HG02981 (cell line): ENCODE measurements around the gene LY6G6D.

Source experiments
- ATAC-seq: cut with Tn5 transposase; IDR thresholded peaks from one replicate; pipeline ENCODE4 v1.9.1; 2021; ENCODE audit warnings: mild to moderate bottlenecking, moderate library complexity; ENCODE audit not compliant: unreplicated experiment

Gene LY6G6D

GRCh38 chr6:31717499-31718222, 2.5 kb downstream of the LY6G6D start:
- ATAC-seq = no peak

- no peak for ATAC-seq
Measured at GRCh38 chr6:31718265-31718664, 3.1 kb downstream of the LY6G6D start.

- ATAC-seq = no peak
Measured at GRCh38 chr6:31719001-31719400, 3.9 kb downstream of the LY6G6D start.

- no peak for ATAC-seq
Measured at GRCh38 chr6:31720196-31720770, 5.1 kb downstream of the LY6G6D start.

- no peak for ATAC-seq
Measured at GRCh38 chr6:31721351-31722020, 6.3 kb downstream of the LY6G6D start, which contains the start of gene LY6G6C. TSS of gene LY6G6C (minus strand) at chr6:31721746. CDS start at chr6:31721679, 67 bp downstream.

- ATAC-seq = no peak
Measured at GRCh38 chr6:31722173-31722572, 7.0 kb downstream of the LY6G6D start.

- no peak for ATAC-seq
Measured at GRCh38 chr6:31723245-31723979, 8.3 kb downstream of the LY6G6D start, which contains the start of gene MPIG6B. TSS of gene MPIG6B (plus strand) at chr6:31723373. CDS start at chr6:31723384, 11 bp downstream.

- ATAC-seq = no peak
Measured at GRCh38 chr6:31723980-31724691, 9.0 kb downstream of the LY6G6D start.

GRCh38 chr6:31725502-31726350, 10.6 kb downstream of the LY6G6D start:
- ATAC-seq = no peak

- ATAC-seq = peak; percentile 43
Measured at GRCh38 chr6:31727034-31727716, 12.0 kb downstream of the LY6G6D start.

GRCh38 chr6:31727717-31728671, 12.8 kb downstream of the LY6G6D start:
- ATAC-seq = no peak

GRCh38 chr6:31728767-31729514, 13.8 kb downstream of the LY6G6D start, which contains the start of gene DDAH2:
TSS of gene DDAH2 (minus strand) at chr6:31729299. CDS start at chr6:31729161, 138 bp downstream.
- peak; percentile 10 for ATAC-seq

GRCh38 chr6:31729515-31729978, 14.4 kb downstream of the LY6G6D start:
- ATAC-seq = peak; percentile 46

GRCh38 chr6:31729979-31730630, 15.0 kb downstream of the LY6G6D start:
- peak; percentile 26 for ATAC-seq

GRCh38 chr6:31730631-31731086, 15.5 kb downstream of the LY6G6D start:
- ATAC-seq = no peak

GRCh38 chr6:31732029-31732428, 16.9 kb downstream of the LY6G6D start:
- ATAC-seq = no peak
